GM21576 (cell line): ENCODE results near the gene FOXO6.

Experiments used
- ATAC-seq: cut with Tn5 transposase; IDR thresholded peaks from one replicate; pipeline ENCODE4 v1.9.1; 2021; ENCODE audit warnings: mild to moderate bottlenecking, moderate library complexity; ENCODE audit not compliant: unreplicated experiment

FOXO6 gene

GRCh38 chr1:41349361-41350054 is 11.7 kb upstream of the FOXO6 start:
- no peak for ATAC-seq

GRCh38 chr1:41350055-41350378 is 11.2 kb upstream of the FOXO6 start:
- ATAC-seq: no peak

GRCh38 chr1:41351262-41352151 is 9.7 kb upstream of the FOXO6 start:
- no peak for ATAC-seq

GRCh38 chr1:41353744-41354143 is 7.5 kb upstream of the FOXO6 start:
- ATAC-seq: no peak

GRCh38 chr1:41354956-41355355 is 6.3 kb upstream of the FOXO6 start:
- ATAC-seq: no peak

GRCh38 chr1:41355356-41355755 is 5.9 kb upstream of the FOXO6 start:
- ATAC-seq: no peak

- ATAC-seq: no peak
Measured at GRCh38 chr1:41355761-41356160, 5.5 kb upstream of the FOXO6 start.

- no peak for ATAC-seq
Measured at GRCh38 chr1:41356752-41357151, 4.5 kb upstream of the FOXO6 start.

GRCh38 chr1:41357451-41358101 is 3.7 kb upstream of the FOXO6 start:
- ATAC-seq: no peak

- no peak for ATAC-seq
Measured at GRCh38 chr1:41358131-41359021, 2.9 kb upstream of the FOXO6 start.

GRCh38 chr1:41359211-41360073 is 1.8 kb upstream of the FOXO6 start:
- ATAC-seq: no peak

GRCh38 chr1:41360074-41360785 is 1.0 kb upstream of the FOXO6 start:
- ATAC-seq: no peak

GRCh38 chr1:41361495-41362356 is 492 bp downstream of the FOXO6 start:
- peak; percentile 13 for ATAC-seq

GRCh38 chr1:41362357-41362721 is 1.1 kb downstream of the FOXO6 start:
- no peak for ATAC-seq

- ATAC-seq: no peak
Measured at GRCh38 chr1:41362749-41363590, 1.7 kb downstream of the FOXO6 start.

GRCh38 chr1:41363591-41364320 is 2.5 kb downstream of the FOXO6 start:
- ATAC-seq: no peak
